Renal pelvis (tissue), 4 donors: ENCODE results near the gene ALDH3A2. TPM values are rescaled to one million over a fixed set of nuclear protein-coding genes. Genes with fewer than 3 reads are reported as not detected.
A peak's percentile ranks its signal among the peaks of the same experiment; 100 is the strongest.
"Not testable (repeated sequence)": the region's sequence is repeated elsewhere in the genome, so short reads cannot be mapped to it uniquely, and the experiment has no call there.

Experiments
- DNase-seq: peaks from one replicate; pipeline ENCODE4 v3.0.0-alpha.2; 2013
- polyA plus RNA-seq, 3 donors: library from polyadenylated mRNA; unstranded; fragments of 120-200 nt; gene quantifications; one replicate each; pipeline ENCODE4 v1.2.1, GENCODE V29; 2013; ENCODE audit not compliant: insufficient read length in 3 of 3

The ALDH3A2 gene
- polyA plus RNA-seq, 3 donors, result 82.6 to 107 (median 100) TPM

DNA sequence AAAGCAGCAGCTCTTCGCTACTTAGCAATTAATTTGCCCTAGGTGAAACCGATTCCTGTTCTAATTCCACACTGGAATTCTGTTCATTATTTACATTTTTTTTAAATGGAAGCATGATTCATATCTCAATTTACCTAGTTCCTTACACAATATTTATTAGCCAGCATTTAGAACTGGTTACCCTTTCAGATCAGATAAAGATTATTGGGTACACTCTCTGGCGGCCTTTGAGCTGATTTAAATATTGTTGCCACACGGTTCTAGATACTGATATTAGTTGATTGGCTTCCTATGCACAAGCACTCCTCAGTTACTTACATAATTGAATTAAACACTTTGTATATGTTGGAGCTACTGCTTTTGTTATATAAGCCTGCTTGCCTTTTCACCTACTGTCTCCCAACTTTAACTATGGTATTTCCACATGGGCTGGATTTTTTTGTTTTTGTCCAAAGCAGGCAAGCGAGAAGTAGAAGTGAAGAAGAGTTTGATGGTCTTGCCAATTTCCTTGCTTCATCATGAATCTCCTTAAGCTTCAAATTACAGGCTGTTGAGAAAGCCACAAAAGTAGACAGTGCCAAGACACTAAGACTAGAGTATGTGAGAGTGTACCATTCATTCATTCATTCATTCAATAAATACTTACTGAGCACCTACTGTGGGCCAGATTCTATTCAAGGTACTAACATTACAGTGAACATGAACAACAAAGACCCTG is 3.9 kb upstream of the ALDH3A2 start:
- DNase-seq, result no peak

DNA sequence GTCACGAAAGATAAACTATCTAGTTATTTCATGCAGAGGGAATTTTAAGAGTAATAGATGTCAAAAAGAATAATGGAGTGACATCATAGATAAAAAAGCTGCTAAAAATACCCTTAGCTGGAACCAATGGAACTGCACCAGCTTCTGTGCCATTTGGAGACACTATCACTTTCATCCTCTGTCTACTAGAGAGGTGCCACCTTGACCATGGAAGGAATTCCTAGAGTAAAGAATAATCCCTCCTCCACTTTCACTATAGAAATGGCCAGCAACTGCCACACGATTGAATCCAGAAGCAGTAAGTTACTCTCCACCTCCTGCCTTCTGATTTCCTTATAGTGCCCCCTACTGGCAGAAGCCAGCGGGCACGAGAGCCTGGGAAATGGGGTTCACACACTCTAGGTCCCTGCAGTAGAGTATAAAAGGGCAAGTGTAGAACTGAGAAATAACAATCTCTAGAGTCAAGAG is 2.8 kb upstream of the ALDH3A2 start:
- DNase-seq, result no peak

DNA sequence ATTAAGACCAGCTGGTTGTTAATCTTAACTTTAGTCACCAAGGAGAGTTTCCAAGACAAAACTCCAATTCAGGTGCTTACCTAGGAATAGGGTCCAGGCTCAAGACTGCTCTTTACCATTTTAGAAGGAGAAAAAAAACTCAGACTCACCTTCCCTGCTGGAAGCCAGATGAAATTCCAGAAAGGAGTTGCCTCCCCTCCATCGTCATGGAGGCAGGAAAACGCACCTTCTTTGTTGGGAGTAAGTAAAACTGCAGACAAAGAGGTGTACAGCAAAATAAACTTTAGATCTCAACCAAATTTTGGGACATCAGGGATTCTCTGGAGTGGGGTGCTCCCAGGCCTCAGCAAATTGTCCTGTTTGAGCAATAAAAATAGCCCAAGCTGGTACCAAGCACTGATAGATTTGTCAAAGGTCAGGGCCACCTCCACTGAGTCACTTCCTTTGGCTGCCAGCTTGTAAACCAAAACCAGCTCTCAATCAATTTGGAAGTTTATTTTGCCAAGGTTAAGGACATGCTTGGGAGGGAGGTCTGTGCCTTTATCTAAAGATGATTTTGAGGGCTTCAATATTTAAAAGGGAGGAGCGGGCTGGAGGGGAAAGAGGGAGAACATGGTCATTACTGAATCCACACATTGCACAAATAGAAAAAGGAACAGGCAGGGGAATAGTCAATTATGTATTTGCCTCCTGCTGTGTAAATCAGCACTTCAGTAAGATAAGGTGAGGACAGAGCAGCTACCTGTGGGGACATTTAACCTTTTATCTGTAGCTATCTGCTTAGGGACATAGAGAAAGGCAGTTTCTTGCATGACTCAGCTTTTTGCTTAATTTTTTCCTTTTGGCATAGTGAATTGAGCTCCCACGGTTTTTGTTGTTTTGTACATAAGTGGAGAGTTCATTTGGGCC is 1.5 kb upstream of the ALDH3A2 start:
- DNase-seq, result no peak

DNA sequence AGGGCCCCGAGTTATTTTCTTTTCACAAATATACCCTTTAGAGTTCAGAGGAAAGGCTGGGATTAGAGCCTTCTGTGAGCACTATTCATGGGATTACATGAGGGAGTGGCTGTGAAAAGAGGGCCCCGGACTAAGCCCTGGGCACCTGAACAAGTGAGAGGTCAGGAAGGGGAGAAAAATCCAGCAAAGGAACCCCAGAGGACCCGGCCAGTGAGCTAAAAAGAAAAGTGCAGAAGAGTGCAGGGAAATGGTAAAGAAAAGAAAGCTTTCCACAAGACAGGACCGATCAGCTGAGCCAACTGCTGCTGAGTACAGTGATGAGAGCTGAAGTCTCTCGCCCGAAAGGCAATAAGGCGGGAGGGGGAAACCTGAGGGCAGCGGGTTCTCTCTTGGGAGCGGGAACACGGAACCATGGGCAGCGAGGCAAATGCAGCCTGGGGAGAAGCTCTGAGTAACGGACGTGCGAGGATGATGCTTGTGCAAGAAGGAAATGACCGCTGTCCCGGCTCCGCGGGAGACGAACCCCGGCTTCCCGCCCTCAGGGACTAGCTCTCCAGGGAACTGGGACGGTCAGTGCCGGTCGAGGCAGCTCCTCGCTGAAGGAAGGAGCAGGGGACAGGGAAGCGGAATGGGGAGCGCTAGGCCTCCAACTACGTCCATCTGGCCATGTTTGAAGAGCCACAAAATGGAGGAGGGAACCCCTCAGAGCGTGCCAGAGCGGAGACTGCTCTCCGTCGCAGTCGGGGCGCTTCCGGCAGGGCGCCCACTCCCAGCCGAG is 665 bp upstream of the ALDH3A2 start:
- peak; percentile 45 for DNase-seq

DNA sequence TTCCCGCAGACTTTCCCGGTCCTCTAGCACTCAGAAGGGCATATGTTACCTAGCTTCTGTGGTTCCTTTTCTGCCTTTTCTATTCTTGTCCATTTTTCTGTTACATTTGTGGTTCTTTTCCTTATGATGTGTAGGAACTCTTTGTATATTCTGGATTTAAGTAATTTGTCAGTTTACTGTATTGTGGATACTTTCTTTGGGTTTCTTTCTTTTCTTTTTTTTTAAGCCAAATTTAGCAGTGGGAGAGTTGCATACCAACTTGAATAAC is 657 bp downstream of the ALDH3A2 start:
- DNase-seq, result no peak

DNA sequence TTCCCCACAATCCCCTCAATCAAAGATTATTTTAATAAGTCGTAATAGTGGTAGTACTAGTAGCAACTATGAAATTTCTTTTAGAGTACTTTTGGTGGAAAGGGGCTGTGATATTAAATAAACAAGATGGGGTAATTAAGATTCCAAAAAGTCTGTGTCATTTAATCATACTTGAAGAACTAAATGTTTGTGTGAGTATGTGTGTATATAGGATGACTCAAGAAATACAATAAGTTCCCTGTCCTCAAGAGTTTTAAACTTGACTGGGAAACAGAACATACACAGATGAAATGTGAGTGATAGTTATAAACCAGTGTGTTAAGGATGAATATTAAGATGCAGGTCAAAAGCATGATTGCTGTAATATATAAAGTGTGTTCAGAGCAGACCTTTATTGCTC is 2.3 kb downstream of the ALDH3A2 start:
- DNase-seq, result no peak

DNA sequence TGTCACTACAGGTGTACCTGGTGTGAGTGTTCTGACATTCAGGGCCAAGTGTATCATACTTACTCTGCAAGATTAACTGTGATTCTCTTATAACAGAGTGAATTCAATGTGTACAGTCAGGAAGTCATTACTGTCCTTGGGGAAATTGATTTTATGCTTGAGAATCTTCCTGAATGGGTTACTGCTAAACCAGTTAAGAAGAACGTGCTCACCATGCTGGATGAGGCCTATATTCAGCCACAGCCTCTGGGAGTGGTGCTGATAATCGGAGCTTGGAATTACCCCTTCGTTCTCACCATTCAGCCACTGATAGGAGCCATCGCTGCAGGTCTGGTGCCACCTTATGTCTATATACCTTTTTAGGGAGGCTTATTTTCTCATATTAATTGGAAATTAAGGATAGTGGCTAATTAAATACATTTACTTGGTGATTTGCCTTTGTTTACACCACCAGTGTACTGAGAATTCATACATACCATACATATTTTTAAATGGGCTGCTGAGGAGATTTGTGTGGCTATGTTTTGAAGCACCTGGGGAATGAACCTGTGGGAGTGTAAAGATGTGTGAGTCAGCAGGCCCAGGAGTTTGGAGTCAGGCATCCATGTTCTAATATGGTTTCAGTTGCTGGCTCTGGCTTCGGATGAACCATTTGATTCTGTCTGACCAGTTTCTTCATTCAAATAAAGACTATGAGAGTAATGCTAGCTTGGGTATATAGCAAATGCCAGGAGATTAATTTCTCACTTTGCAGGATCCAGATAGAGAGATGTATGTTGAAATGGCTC is 3.1 kb downstream of the ALDH3A2 start:
- DNase-seq, result no peak

DNA sequence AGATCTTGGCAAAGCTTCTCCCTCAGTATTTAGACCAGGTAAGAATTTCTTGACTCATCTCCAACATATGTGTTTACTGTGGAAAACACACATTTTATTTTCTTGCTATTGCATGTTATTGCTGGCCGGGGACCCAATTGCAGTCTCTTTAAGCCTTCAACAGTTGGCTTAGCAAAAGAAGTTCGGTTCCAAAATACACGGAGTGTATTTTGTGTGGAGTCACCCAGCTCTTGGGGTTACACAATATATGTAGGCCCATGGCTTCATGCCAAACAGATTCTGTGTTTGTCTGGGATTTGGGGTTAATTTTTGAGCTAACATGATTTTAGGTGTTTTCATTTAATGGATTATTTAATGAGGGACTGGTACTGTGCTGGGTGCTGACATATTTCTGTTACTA is 4.0 kb downstream of the ALDH3A2 start:
- no peak for DNase-seq

DNA sequence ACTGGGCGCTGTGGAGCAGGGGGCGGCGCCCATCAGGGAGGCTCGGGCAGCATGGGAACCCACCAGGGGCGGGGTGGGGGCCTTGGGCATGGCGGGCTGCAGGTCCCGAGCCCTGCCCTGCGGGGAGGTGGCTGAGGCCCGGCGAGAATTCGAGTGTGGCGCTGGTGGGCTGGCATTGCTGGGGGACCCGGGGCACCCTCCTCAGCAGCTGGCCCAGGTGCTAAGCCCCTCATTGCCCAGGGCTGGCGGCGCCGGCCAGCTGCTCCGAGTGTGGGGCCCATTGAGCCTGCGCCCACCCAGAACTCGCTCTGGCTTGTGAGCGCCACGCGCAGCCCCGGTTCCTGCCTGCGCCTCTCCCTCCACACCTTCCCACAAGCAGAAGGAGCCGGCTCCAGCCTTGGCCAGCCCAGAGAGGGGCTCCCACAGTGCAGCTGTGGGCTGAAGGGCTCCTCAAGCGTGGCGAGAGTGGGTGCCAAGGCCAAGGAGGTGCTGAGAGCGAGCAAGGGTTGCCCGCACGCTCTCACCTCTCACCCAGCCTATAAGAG is 5.9 kb downstream of the ALDH3A2 start:
- DNase-seq, result no peak

DNA sequence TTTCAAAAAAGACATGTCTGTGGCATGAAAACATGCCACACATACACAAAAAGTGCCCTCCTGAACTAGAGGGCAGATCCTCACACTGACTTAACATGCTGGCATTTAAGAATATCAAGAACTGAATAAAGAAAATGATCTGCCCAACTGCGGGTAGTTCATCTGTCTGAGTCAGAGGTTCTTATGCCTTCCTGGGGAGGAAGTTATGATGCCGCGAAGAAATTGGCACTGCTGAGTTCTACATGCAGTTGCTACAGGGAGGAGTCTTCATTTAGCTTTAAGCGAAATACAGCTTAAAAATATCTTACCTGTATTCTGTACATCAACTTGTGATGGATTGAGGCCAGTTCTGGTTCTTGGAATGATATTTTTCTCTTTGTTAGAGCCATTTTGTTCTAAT is 6.3 kb downstream of the ALDH3A2 start:
- DNase-seq, result no peak

DNA sequence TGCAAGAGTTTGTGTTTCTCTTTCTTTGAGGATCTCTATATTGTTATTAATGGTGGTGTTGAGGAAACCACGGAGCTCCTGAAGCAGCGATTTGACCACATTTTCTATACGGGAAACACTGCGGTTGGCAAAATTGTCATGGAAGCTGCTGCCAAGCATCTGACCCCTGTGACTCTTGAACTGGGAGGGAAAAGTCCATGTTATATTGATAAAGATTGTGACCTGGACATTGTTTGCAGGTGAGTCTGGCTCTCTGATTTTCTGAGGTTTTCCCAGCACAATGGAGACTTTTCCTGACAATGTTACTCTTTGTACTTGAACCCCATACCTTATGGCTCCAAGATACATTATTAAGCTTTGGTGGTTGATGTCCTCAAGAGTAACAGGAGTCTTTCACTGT is 7.8 kb downstream of the ALDH3A2 start:
- no peak for DNase-seq

DNA sequence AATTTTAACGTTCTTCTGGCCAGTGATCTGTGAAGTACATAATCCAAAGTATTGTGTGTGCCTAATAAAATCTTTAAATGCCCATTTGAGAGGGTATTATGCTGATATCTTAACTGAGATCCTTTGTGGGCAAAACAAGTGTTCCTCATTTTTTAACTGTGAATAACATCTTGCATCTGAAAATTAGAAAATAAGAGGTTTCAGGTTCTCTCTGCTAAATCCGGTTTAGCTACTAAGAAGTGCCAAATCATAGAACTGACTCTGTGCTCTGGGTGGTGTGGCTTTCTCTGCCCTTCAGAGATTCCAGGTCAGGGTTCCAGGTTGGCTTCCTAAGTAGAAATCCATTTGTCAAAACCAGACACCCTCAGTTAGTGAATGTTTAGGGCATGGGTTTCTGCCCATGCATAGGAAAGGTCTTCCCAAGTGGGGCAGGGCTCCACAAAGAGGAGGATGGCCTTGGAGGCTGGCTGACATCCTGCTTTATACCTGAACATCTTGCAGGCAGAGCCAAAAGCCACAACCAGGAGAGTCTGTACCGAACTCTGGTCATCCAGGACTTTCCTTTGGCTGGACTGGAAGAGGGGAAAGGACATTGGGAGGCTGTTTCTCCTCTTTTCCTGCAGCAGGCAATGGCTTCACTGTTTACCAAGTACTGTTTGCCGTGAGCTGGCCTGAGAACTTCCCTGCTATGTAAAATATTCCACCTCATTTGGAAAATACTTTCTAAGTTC is 8.5 kb downstream of the ALDH3A2 start:
- DNase-seq, result no peak

DNA sequence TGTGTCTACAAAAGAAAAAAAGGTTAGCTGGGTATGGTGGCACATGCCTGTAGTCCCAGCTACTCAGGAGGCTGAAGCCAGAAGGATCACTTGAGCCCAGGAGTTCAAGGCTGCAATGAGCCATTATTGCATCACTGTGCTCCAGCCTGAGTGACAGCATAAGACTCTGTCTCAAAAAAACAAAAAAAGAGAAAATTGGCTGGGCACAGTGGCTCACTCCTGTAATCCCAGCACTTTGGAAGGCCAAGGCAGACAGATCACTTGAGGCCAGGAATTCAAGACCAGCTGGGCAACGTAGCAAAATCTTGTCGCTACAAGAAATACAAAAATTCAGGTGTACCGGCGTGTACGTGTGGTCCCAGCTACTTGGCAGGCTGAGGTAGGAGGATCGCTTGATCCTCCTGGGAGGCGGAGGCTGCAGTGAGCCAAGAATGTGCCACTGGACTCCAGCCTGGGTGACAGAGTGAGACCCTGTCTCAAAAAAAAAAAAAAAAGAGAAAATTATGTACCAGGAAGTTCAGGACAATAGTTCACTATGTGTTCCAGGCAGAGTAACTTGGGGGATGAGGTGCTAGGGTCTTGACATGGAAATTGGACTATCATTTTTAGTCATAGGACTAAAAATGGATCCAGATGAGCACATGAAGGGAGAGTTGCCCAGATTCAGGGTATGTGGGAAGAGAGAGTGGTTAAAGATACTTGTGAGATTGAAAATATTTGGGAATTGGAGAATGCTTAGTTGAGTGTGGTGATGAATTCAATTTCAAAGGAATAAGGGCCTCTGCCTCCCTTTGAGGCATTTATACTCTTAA is 11.0 kb downstream of the ALDH3A2 start:
- DNase-seq, result no peak

DNA sequence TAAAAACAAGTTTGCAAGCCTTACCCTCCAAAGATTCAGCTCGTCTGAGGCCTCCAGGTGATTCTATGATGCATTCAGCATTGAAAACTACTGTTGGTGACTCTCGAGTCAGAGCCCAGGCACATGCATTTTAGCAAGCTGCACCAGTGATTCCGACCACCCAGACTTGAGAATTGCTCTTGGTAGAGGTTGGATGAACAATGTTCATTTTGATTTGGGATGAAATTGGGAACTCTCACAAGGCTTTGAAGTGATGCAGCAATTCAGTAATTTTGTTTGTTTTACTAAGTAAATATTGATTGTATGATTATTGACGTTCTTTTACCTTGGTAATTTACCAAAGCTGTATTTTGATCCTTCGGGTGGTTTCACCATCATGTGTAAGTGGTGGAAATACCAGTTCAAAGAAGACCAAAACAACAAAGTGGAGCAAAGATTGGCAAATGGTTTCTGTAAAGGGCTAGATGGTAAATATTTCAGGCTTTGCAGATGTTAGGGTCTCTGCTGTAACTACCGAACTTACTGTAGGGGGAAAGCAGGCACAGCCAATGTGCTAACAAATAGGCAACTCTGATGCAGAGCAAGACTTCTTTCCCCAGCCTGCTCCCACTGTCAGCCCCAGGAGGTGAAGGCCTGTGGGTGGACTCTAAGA is 11.8 kb downstream of the ALDH3A2 start:
- DNase-seq, result no peak

DNA sequence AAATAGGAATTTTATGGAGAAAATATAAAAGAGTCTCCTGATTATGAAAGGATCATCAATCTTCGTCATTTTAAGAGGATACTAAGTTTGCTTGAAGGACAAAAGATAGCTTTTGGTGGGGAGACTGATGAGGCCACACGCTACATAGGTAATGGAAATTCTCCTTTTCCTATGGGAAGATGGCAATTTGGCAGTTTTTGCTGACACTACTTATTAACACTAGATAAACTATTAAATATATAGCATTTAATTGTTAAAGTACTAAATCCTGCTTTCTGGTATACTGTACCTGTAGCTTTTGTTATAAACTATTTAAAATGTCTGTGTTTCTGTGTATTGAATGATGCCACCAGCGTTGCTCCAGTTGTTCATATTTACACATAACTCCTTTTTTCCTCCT is 12.6 kb downstream of the ALDH3A2 start:
- DNase-seq, result no peak

DNA sequence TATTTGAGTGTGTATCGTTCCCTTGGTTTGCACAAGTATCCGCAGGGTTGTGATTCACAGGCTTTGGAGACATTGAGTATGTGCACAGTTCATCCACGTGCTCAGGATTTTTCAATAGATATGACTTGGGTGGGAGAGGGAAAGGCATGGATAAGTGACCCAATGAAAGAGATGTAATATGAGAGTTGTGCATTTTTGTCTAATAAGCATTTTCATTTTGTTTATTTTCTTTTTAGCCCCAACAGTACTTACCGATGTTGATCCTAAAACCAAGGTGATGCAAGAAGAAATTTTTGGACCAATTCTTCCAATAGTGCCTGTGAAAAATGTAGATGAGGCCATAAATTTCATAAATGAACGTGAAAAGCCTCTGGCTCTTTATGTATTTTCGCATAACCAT is 14.5 kb downstream of the ALDH3A2 start:
- DNase-seq, result no peak

DNA sequence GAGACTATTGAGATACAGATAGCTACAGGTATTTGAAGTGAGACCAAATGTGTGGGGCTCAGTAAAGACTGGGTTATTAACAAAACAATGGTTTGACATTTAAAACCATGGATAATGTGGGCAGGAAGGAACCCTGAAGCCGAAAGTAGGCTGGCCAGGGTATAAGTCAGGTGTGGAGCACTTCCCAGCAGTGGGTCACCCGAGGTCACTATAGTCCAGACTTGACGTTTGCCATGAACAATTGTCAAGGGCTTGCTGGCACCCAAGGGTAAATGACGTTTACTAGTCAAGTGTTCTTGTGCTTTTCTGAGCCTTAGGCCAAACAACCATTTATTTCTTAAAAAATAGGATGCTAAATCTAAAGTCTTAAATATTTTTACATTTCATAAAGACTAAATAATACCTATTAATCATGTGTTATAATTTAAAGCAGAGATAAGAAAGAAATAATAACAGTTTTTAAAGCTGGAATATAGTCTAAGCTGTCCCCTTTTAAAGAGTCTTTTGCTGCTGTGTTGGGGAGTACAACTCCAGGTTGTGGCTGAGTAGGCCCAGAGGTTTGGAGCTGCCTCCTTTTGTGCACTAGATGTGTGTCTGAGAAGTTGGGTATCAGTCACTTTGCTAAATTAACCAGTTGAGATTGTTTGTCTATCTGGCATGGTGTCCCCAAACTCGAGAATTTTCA is 15.7 kb downstream of the ALDH3A2 start:
- no peak for DNase-seq

DNA sequence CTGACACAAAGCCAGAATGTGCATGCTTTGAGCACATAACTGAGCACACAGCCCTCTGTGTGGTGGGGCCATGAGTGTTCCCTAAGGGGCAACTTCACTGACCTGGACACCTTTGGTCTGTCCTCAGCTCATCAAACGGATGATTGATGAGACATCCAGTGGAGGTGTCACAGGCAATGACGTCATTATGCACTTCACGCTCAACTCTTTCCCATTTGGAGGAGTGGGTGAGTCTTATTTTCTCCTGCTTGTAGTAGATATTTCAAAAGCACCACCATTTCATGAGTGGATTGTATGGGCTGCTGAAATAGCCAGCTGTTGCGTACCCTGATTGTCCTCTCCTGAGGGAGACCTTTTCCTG is 16.2 kb downstream of the ALDH3A2 start:
- no peak for DNase-seq

DNA sequence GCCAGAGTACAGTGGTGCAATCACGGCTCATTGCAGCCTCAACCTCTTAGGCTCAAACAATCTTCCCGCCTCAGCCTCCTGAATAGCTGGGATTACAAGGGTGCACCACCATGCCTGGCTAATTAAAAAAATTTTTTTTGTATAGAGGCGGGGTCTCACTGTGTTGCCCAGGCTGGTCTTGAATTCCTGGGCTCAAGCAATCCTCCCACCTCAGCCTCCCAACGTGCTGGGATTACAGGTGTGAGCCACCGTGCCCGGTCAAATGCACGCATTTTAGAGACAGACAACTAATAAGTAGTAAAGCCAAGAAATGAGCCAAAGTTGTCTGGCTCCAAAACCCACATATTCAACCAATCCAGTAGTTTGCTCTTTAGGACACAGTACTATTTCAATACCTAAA is 21.1 kb downstream of the ALDH3A2 start:
- not testable (repeated sequence) for DNase-seq
